Heart right ventricle (tissue), 16 donors: ENCODE results near the gene ZC3H8. TPM values are rescaled to one million over a fixed set of nuclear protein-coding genes. Genes with fewer than 3 reads are reported as not detected.
A peak's percentile ranks its signal among the peaks of the same experiment; 100 is the strongest.
"Not testable (repeated sequence)": the region's sequence is repeated elsewhere in the genome, so short reads cannot be mapped to it uniquely, and the experiment has no call there.

Experiments used
- ATAC-seq, 8 donors: fragments of 200-7000 bp; cut with Tn5 transposase; one replicate each; pipeline ENCODE4 v1.9.1; 2020; ENCODE audit warnings: mild to moderate bottlenecking in 8 of 8, moderate library complexity in 8 of 8, moderate number of reproducible peaks in 1 of 8
- DNase-seq, 2 donors: peaks; one replicate each; pipeline ENCODE4 v3.0.0-alpha.2; 2020
- H3K27ac ChIP-seq, 10 donors: fragments of 200-600 bp; sonication (generic) in 2 of 10; one replicate each; pipeline versions ENCODE4 v1.5.0 to v1.8.0; 2020 to 2022; ENCODE audit warnings: mild to moderate bottlenecking in 3 of 10
- H3K27me3 ChIP-seq, 7 donors: fragments of 200-600 bp; one replicate each; pipeline ENCODE4 v1.8.0; 2021 to 2022; ENCODE audit warnings: mild to moderate bottlenecking in 2 of 7
- H3K36me3 ChIP-seq, 9 donors: fragments of 200-600 bp; sonication (generic) in 1 of 9; one replicate each; pipeline versions ENCODE4 v1.5.0 to v1.8.0; 2020 to 2022; ENCODE audit warnings: mild to moderate bottlenecking in 2 of 9
- H3K4me1 ChIP-seq, 9 donors: fragments of 200-600 bp; sonication (generic) in 1 of 9; one replicate each; pipeline versions ENCODE4 v1.5.0 to v1.8.0; 2020 to 2022; ENCODE audit warnings: mild to moderate bottlenecking in 4 of 9
- H3K4me3 ChIP-seq, 10 donors: fragments of 200-600 bp; sonication (generic) in 2 of 10; one replicate each; pipeline versions ENCODE4 v1.5.0 to v1.8.0; 2020 to 2022; ENCODE audit warnings: mild to moderate bottlenecking in 7 of 10, moderate library complexity in 2 of 10
- H3K9me3 ChIP-seq, 11 donors: fragments of 200-600 bp in 10 of 11; sonication (generic) in 2 of 11; one replicate each; pipeline versions ENCODE4 v1.5.0 to v1.8.0; 2013 to 2022; ENCODE audit warnings: mild to moderate bottlenecking in 2 of 11, control low read depth in 1 of 11, moderate library complexity in 1 of 11
- WGBS, 2 donors: extraction: QIAGEN DNeasy Blood & Tissue Kit; methylation state at CpG; one replicate each; pipeline ENCODE4 v1.1.7; 2013; ENCODE audit warnings: inconsistent platforms in 1 of 2; 5-methylcytosine and 5-hydroxymethylcytosine counted together
- intact Hi-C, 10 donors: fragments of 100-400 bp; cut with DNase I; formaldehyde crosslinking; loops; one replicate each; pipeline versions ENCODE4 v1.11.1 to v1.14.2; 2022
- polyA plus RNA-seq, 2 donors: library from polyadenylated mRNA; stranded (reverse); fragments of 200-250 nt; gene quantifications; one replicate each; pipeline ENCODE4 v1.2.3, GENCODE V29; 2013
- total RNA-seq, 10 donors: library from RNA; stranded (reverse); fragmentation: NEBNext Ultra II Directional in 3 of 10; extraction: Animal tissue kit (Norgen Biotek cat#: 25700) in 3 of 10; gene quantifications; one replicate each; pipeline versions ENCODE4 v1.2.1 to v1.2.4, GENCODE V29; 2021 to 2023
- TF ChIP-seq, protein P1 (sequence below), 9 donors: fragments of 200-600 bp; sonication (generic) in 2 of 9; IDR thresholded peaks; one replicate each; pipeline versions ENCODE4 v1.5.0 to v1.8.0; 2021 to 2022; ENCODE audit warnings: antibody characterized with exemption in 9 of 9, mild to moderate bottlenecking in 5 of 9, moderate library complexity in 1 of 9
- donor health status: Arrhythmogenic right ventricular cardiomyopathy.
- donor health status: ischemic (EF 13 %, LVEDD 7.1; RV severe dilation, severe dysfunction).
- donor health status: healthy with polysubstance abuse.
- donor health status: DM: no; HTN: yes; CAD: no.
- donor health status: DM: no; HTN: no; CAD: no.
- donor health status: ischemic (EF 25% LVEDD 6.9; RV normal size, moderate dysfunction).
- donor health status: ischemic (EF 25% LVEDD 5.7; RV mildly dilated, moderate dysfunction).
- donor health status: healthy.
- donor health status: DM: yes; HTN: yes; CAD: no.
- donor health status: Ischemic cardiomyopathy.
- donor health status: ischemic (EF 35%, LVEDD 5.7; RV mildly dilated, moderate dysfunction).
- donor health status: nonischemic (EF 11% LVEDD 7.7; RV severe dilation, severe dysfunction).
- donor health status: DM: yes; HTN: yes; CAD: no.
- donor health status: PGD.
- donor health status: ischemic (EF 29% LVEDD 5.4; RV normal size, mild dysfunction).
- donor health status: nonischemic (EF 23%, LVEDD 6.1; RV moderate dilation, normal function).

The ZC3H8 gene
- total and polyA plus RNA-seq, 12 donors: 4.2 to 13.3 (median 9.8) TPM

DNA sequence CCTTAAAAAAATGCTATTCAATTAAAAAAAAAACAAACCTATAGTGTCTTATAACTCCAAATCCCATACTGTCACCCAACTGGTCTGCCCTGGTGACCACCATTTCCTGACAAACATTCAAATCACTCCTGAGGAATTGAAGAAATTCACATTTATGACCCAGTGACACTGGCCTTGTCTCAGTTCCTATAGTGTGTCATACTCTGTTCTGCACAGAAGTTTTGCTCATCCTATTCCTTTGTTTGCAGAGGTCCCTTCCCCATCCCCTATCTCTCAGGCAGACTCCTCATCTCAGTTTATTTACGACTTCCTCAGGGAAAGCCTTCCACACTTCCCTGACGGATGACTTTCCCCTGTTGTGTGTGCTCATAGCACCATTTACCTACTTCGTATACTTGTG is 35.2 kb upstream of the ZC3H8 start:
- DNase-seq: no peak
- Histone ChIP-seq H3K4me3 (no peak overlapping the region), H3K27me3 (no peaks in the 10 kb centered on the region), H3K27ac (no peak overlapping the region), H3K4me1 (peaks cover 0 to 12% (median 3%) of the 10 kb centered on the region in 9 donors), H3K36me3 (no peaks in the 10 kb centered on the region), H3K9me3 (no peaks in the 10 kb centered on the region)
- intact Hi-C loops: no loop called here
- TF ChIP-seq, protein P1, sequence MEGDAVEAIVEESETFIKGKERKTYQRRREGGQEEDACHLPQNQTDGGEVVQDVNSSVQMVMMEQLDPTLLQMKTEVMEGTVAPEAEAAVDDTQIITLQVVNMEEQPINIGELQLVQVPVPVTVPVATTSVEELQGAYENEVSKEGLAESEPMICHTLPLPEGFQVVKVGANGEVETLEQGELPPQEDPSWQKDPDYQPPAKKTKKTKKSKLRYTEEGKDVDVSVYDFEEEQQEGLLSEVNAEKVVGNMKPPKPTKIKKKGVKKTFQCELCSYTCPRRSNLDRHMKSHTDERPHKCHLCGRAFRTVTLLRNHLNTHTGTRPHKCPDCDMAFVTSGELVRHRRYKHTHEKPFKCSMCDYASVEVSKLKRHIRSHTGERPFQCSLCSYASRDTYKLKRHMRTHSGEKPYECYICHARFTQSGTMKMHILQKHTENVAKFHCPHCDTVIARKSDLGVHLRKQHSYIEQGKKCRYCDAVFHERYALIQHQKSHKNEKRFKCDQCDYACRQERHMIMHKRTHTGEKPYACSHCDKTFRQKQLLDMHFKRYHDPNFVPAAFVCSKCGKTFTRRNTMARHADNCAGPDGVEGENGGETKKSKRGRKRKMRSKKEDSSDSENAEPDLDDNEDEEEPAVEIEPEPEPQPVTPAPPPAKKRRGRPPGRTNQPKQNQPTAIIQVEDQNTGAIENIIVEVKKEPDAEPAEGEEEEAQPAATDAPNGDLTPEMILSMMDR (IDR thresholded peaks at IDR 0.05): no peak
- peak in 1 of 8 donors; percentile 41 for ATAC-seq
- 78 to 83% methylated on average over 3 of the region's 3 CpGs for WGBS, 2 donors

DNA sequence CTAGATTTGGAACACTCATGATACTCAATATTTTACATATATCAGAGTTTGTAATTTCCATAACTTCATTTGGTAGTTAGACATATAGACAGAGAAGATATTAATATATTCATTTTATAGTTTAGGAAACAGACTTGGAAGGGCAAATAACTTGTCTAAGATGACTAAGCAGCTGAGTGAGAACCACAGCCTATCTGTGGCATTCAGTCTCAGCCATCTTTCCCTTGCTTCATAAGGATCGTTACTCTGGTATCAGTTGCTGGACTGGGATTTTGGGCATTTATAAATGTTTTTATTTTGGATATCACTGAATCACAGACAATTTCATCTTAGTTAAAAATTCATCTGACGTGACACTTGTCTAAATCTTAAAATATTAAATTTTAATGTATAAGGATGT is 28.7 kb upstream of the ZC3H8 start:
- intact Hi-C loops, H3K27ac ChIP-seq, DNase-seq, H3K36me3 ChIP-seq, H3K4me3 ChIP-seq, H3K27me3 ChIP-seq, H3K9me3 ChIP-seq: not testable (repeated sequence)
- H3K4me1 ChIP-seq: peaks cover 0 to 16% (median 0%) of the 10 kb centered on the region in 9 donors
- WGBS, 2 donors: 72 to 78% methylated on average over 2 of the region's 2 CpGs
- ATAC-seq: peak in 1 of 8 donors; percentile 44

GRCh38 chr2:112282066-112282465 is 27.2 kb upstream of the ZC3H8 start:
- H3K9me3 ChIP-seq, ATAC-seq, H3K36me3 ChIP-seq, H3K27ac ChIP-seq, H3K4me3 ChIP-seq, intact Hi-C loops, H3K27me3 ChIP-seq, DNase-seq: not testable (repeated sequence)
- WGBS, 2 donors: 88 to 94% methylated on average over 4 of the region's 4 CpGs
- H3K4me1 ChIP-seq: peaks cover 0 to 26% (median 4%) of the 10 kb centered on the region in 9 donors

GRCh38 chr2:112277596-112278220 is 22.9 kb upstream of the ZC3H8 start:
- peaks cover 0 to 32% (median 11%) of the 10 kb centered on the region in 9 donors for H3K4me1 ChIP-seq
- intact Hi-C loops: loop anchor here in 2 of 10 donors (5.0 to 10.0 kb wide), 2 partner anchors 220 to 223 kb away; partner anchors contain the start of gene TMEM87B (in 2 of the 2)
- TF ChIP-seq, protein P1 (IDR thresholded peaks at IDR 0.05): no peak
- no peak overlapping the region for H3K4me3 ChIP-seq
- H3K36me3 ChIP-seq: no peaks in the 10 kb centered on the region
- 78 to 80% methylated on average over 5 of the region's 5 CpGs for WGBS, 2 donors
- ATAC-seq: no peak
- H3K27me3 ChIP-seq: no peaks in the 10 kb centered on the region
- peak overlapping the region in 3 of 10 donors; percentile 10 to 100 (median 21) for H3K27ac ChIP-seq
- no peak for DNase-seq
- no peaks in the 10 kb centered on the region for H3K9me3 ChIP-seq

DNA sequence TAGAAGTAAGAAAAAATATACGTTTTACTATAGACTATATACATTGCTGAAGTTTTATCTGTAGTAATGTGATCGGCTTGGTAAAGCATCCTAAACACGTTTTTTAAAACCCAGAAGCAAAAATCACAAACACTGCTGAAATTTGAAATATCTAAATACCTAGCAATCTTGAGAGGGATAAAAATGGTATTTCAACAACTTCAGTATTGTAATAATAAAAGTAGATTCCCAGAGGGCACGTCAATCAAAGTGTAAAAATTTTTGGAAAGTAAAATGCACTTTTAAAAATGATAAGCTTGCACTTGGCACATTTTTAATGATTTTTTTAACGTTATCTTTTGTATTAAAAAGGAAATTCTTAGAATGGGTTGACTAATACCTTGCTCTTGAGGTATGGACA is 22.1 kb upstream of the ZC3H8 start:
- intact Hi-C loops: loop anchor here in 2 of 10 donors (5.0 to 10.0 kb wide), 2 partner anchors 220 to 222 kb away; partner anchors contain the start of gene TMEM87B (in 2 of the 2)
- H3K27ac ChIP-seq: peak overlapping the region in 6 of 10 donors; percentile 99 to 100 (median 100)
- H3K4me1 ChIP-seq: peaks cover 0 to 28% (median 11%) of the 10 kb centered on the region in 9 donors
- H3K36me3 ChIP-seq: no peaks in the 10 kb centered on the region
- no peak for DNase-seq
- no peaks in the 10 kb centered on the region for H3K9me3 ChIP-seq
- peak overlapping the region in 7 of 10 donors; percentile 71 to 94 (median 81) for H3K4me3 ChIP-seq
- 63 to 68% methylated on average over 5 of the region's 5 CpGs for WGBS, 2 donors
- no peak for ATAC-seq
- H3K27me3 ChIP-seq: no peaks in the 10 kb centered on the region
- TF ChIP-seq, protein P1 (IDR thresholded peaks at IDR 0.05): no peak
